ENCODE data around the gene PPP2R2C.

Gene PPP2R2C

DNA sequence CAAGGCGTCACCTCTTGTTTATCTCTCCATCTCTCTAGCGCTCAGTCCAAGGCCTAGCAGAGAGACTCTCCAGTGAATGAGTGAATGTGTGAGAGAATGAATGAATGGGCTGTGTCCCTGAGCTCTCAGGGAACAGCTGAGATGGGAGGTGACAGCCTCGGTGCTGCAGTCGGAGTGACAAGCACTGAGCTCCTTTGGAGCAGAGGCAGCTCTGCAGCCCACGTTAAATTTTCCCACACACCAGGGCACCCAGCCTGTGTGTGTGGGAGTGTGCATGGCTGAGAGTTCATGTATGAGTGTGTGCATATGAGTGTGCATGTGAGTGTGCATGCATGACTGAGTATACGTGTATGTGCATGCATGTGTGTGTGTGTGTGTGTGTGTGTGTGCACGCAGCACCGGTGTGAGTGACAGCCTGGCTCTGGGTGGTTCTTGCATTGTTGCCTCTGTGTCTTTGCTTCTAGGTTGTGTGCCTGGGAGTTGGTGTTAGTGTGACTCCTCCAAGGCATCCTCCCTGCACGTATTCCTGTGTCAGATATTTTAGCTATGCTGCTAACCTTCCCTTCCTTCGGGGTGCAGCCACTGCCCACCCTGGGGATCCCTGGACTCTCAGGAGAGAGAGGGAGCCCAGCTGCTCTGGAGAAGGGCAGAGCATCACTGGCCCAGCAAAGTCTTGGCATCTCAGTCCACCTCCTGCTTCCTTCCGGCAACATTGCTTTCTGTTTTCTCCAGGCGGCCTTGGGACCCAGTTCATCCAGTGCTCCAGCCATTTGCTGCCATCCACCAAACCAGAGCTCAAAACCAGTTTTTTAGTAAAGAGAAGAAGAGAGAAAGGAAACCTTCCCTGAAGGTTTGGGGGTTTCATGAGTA, 98.6 kb downstream of the PPP2R2C start:
- Histone ChIP-seq H3K27ac (ENCODE audit: low read depth, low read length) (no peak overlapping the region), H3K9me3 (ENCODE audit: control insufficient read depth, insufficient read depth, low read length) (no peaks in the 10 kb centered on the region), H3K36me3 (ENCODE audit: control insufficient read depth, insufficient read depth, low read length) (no peaks in the 10 kb centered on the region), H3K27me3 (ENCODE audit: control insufficient read depth, insufficient read depth, low read length) (no peaks in the 10 kb centered on the region), H3K4me3 (ENCODE audit: low read depth, low read length) (no peak overlapping the region), H3K9ac (ENCODE audit: low read depth, low read length) (no peak overlapping the region), H3K4me1 (ENCODE audit: control insufficient read depth, insufficient read depth, low read length) (peaks cover 6% of the 10 kb centered on the region; the same call in 1 of the 2 replicates)

DNA sequence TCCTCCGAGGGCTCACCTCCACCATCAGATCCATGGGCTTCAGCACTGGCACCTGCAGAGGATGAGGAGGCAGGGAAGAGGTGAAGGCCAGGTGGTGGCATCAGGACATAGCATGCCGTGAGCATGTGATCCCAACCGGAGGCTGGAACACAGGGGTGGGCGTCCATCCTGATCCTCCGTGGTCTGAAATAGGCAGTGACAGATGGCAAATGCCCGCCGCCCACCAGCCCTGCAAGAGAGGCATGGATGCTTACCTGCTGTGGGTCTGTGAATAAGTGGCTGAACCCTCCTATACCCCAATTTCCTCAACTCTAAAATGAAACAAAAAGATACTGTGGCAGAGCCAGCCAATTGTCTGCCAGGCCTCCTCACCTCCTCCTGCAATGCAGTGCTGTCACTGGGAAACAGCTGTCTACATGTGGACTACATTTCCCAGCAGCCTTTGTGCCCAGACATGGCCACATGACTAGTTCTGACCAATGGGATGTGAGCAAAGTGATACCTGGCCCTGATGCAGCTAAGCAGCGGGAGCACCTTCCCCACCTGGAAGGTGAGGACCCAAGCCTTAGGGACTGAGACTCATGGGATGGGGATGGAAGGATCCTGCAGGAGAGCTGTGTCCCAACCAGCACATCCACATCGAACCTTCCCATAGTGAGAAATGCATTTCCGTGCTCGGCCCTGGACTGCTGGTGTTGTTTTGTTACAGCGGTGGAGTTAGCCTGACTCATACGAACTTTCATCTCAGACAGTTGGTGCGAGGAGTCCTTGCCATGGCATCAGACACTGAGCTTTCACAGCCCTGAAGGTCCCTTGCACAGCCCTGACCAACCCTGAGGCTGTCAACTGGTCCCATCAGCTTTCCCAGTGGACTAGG, 99.5 kb downstream of the PPP2R2C start:
- Histone ChIP-seq H3K9ac (ENCODE audit: low read depth, low read length) (no peak overlapping the region), H3K36me3 (ENCODE audit: control insufficient read depth, insufficient read depth, low read length) (no peaks in the 10 kb centered on the region), H3K27ac (ENCODE audit: low read depth, low read length) (no peak overlapping the region), H3K9me3 (ENCODE audit: control insufficient read depth, insufficient read depth, low read length) (no peaks in the 10 kb centered on the region), H3K4me1 (ENCODE audit: control insufficient read depth, insufficient read depth, low read length) (peaks cover 6% of the 10 kb centered on the region; the same call in 1 of the 2 replicates), H3K27me3 (ENCODE audit: control insufficient read depth, insufficient read depth, low read length) (no peaks in the 10 kb centered on the region), H3K4me3 (ENCODE audit: low read depth, low read length) (no peak overlapping the region)

DNA sequence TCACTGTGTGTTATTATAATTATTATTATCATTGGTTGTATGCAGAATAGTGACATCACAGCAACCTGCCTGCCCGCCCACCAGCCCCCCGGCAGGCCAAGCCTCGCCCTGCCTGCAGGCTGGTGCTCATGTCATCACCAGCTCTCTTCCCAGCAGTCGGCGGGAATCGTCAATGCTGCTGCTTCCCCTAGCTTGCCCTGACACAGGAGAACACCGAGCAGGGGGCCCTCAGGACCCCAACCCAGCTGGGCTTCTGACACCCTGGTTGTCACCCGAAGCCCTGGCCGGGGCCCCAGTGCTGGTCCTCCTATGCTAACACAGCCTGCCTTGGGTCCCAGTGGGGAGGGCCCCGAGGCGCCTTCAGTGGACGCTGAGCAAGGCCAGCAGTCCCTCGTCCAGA, 100.6 kb downstream of the PPP2R2C start:
- Histone ChIP-seq H3K4me1 (ENCODE audit: control insufficient read depth, insufficient read depth, low read length) (peaks cover 13% of the 10 kb centered on the region; the same call in 1 of the 2 replicates), H3K9me3 (ENCODE audit: control insufficient read depth, insufficient read depth, low read length) (no peaks in the 10 kb centered on the region), H3K4me3 (ENCODE audit: low read depth, low read length) (no peak overlapping the region), H3K9ac (ENCODE audit: low read depth, low read length) (no peak overlapping the region), H3K36me3 (ENCODE audit: control insufficient read depth, insufficient read depth, low read length) (no peaks in the 10 kb centered on the region), H3K27ac (ENCODE audit: low read depth, low read length) (no peak overlapping the region), H3K27me3 (ENCODE audit: control insufficient read depth, insufficient read depth, low read length) (no peaks in the 10 kb centered on the region)

DNA sequence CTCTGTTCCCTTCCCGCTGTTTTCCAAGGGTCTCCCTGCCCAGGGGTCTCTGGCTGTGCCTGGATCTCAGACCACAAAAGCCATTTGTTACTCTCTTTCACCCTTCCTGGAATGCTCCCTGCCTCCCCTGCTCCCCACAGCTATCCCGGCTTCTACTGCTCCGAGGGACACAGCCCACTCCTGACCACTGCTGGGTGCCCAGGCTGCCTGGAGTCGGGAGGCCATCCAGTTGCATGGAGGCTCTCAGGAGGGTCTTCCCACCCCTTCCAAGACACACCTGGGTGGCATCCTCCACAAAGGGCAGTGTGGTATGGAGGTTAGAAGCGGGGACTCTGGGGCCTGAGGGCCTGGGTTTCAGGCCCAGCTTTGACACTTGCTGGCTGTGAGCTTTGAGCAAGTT, 101.1 kb downstream of the PPP2R2C start:
- no peaks in the 10 kb centered on the region for H3K27me3 ChIP-seq (ENCODE audit: control insufficient read depth, insufficient read depth, low read length)
- no peak overlapping the region for H3K9ac ChIP-seq (ENCODE audit: low read depth, low read length)
- H3K4me1 ChIP-seq (ENCODE audit: control insufficient read depth, insufficient read depth, low read length) = peaks cover 13% of the 10 kb centered on the region; the same call in 1 of the 2 replicates
- H3K36me3 ChIP-seq (ENCODE audit: control insufficient read depth, insufficient read depth, low read length) = no peaks in the 10 kb centered on the region
- no peak overlapping the region for H3K4me3 ChIP-seq (ENCODE audit: low read depth, low read length)
- no peaks in the 10 kb centered on the region for H3K9me3 ChIP-seq (ENCODE audit: control insufficient read depth, insufficient read depth, low read length)
- no peak overlapping the region for H3K27ac ChIP-seq (ENCODE audit: low read depth, low read length)

DNA sequence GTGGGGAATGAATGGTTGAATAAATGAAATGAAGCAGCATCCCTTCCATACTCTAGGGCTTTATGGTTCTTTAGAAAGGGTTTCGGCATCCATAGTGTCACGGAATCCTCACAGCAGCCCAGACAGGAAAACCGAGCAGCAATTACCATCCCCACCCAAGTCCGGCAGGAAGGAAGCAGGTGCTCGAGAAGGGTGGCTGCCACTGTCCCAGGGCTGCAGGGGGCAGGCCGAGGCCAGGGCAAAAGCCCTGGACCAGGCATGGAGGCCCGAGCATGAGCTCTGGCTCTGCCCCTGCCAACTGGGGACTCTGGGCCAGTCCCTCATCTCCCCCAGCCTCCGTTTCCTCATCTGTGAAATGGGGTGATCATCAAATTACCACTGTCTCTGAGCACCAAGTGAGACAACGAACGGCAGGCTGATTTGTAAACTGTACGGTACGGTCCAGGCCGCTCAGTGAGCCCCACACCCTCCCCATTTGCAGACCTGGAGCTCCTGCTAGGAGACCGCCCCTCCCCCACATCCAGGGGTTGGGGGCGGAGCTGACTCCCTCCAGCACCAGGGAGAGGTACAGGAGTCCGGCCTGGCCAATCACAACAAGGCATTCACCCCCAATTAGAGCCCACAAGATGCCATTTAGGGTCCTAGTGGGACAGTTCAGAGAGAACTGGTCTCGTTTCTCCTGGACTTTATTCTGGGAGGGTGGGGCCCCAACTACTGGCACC, 102.3 kb downstream of the PPP2R2C start:
- Histone ChIP-seq H3K4me3 (ENCODE audit: low read depth, low read length) (no peak overlapping the region), H3K36me3 (ENCODE audit: control insufficient read depth, insufficient read depth, low read length) (no peaks in the 10 kb centered on the region), H3K9ac (ENCODE audit: low read depth, low read length) (no peak overlapping the region), H3K27me3 (ENCODE audit: control insufficient read depth, insufficient read depth, low read length) (no peaks in the 10 kb centered on the region), H3K27ac (ENCODE audit: low read depth, low read length) (no peak overlapping the region), H3K9me3 (ENCODE audit: control insufficient read depth, insufficient read depth, low read length) (no peaks in the 10 kb centered on the region), H3K4me1 (ENCODE audit: control insufficient read depth, insufficient read depth, low read length) (peaks cover 13% of the 10 kb centered on the region; the same call in 1 of the 2 replicates)

DNA sequence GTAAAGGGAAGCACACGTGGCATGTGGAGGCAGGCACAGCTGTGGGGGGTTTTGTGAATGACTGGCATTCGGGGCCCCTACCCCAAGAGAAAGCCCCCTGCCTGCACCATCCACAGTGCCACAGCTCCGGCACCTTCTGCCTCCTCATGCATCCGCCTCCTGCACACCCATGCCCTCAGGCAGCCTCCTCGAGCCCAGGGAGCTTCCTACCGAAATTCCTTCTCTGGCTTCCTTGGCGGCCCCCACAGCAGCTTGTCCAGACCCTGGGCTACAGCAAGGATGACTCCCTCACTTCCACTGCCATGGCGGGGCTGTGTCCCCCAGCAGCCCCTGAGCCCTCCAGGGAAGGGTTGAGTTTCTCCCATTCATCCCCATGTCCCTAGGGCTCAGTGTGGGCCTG, 102.9 kb downstream of the PPP2R2C start:
- peaks cover 13% of the 10 kb centered on the region; the same call in 1 of the 2 replicates for H3K4me1 ChIP-seq (ENCODE audit: control insufficient read depth, insufficient read depth, low read length)
- H3K9me3 ChIP-seq (ENCODE audit: control insufficient read depth, insufficient read depth, low read length) = no peaks in the 10 kb centered on the region
- H3K27ac ChIP-seq (ENCODE audit: low read depth, low read length) = no peak overlapping the region
- no peak overlapping the region for H3K4me3 ChIP-seq (ENCODE audit: low read depth, low read length)
- H3K9ac ChIP-seq (ENCODE audit: low read depth, low read length) = no peak overlapping the region
- H3K27me3 ChIP-seq (ENCODE audit: control insufficient read depth, insufficient read depth, low read length) = no peaks in the 10 kb centered on the region
- H3K36me3 ChIP-seq (ENCODE audit: control insufficient read depth, insufficient read depth, low read length) = no peaks in the 10 kb centered on the region

DNA sequence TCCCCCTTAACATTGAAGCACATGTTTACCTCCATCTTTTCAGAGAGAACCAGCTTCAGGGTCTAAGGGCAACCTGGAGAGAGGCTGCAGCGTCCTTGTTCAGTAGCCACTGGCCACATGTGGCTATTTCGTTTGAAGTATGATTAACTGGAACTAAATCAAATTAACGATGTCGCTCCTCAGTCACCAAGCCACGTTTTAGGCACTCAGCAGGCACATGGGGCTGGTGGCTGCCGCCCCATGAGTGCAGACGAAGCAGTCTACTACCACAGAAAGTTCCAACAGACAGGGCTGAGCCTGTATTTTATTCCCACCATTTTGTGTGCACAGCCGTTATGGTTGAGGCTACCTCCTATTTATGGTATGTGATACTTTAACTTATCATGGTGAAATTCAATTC, 103.4 kb downstream of the PPP2R2C start:
- Histone ChIP-seq H3K9ac (ENCODE audit: low read depth, low read length) (no peak overlapping the region), H3K27me3 (ENCODE audit: control insufficient read depth, insufficient read depth, low read length) (no peaks in the 10 kb centered on the region), H3K4me3 (ENCODE audit: low read depth, low read length) (no peak overlapping the region), H3K9me3 (ENCODE audit: control insufficient read depth, insufficient read depth, low read length) (no peaks in the 10 kb centered on the region), H3K27ac (ENCODE audit: low read depth, low read length) (no peak overlapping the region), H3K4me1 (ENCODE audit: control insufficient read depth, insufficient read depth, low read length) (peaks cover 13% of the 10 kb centered on the region; the same call in 1 of the 2 replicates), H3K36me3 (ENCODE audit: control insufficient read depth, insufficient read depth, low read length) (no peaks in the 10 kb centered on the region)

DNA sequence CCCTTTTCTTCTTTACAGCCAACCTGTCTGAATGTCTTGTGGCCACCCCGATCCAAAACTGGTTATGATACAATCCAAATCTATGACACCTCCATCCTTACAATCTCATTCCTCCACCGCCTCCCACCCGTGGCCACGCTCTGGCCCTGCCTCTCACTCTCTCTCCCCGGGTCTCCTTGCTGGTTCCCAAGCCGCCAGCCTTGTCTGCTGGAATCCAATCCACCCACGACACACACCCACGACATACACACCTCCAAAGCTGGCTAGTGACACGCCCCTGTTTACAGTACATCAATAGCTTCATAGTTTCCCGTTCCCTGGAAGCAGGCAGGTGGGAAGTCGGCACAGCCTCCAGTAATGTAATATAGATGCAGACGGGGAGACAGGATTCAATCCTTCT, 103.8 kb downstream of the PPP2R2C start:
- Histone ChIP-seq H3K36me3 (ENCODE audit: control insufficient read depth, insufficient read depth, low read length) (no peaks in the 10 kb centered on the region), H3K9me3 (ENCODE audit: control insufficient read depth, insufficient read depth, low read length) (no peaks in the 10 kb centered on the region), H3K27ac (ENCODE audit: low read depth, low read length) (no peak overlapping the region), H3K4me3 (ENCODE audit: low read depth, low read length) (no peak overlapping the region), H3K27me3 (ENCODE audit: control insufficient read depth, insufficient read depth, low read length) (no peaks in the 10 kb centered on the region), H3K9ac (ENCODE audit: low read depth, low read length) (no peak overlapping the region), H3K4me1 (ENCODE audit: control insufficient read depth, insufficient read depth, low read length) (peaks cover 13% of the 10 kb centered on the region; the same call in 1 of the 2 replicates)

DNA sequence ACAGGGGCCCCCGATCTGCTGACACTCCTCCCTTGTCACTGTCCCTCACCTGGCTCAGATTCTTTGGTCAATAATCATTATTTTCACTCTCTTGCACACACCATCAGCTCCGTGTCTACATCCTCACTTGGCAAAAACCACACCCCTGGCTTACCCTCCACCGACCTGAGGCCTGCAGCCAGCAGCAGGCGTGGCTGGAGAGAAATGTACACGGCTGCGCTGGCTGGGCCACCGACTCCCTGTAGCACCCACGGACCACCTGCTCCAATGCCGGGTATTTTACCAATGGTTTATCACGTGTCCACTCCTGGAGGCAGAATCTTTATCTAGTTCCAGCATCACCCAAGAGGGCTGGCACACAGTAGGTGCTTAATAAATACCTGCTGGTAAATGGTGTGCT, 104.3 kb downstream of the PPP2R2C start:
- peaks cover 13% of the 10 kb centered on the region; the same call in 1 of the 2 replicates for H3K4me1 ChIP-seq (ENCODE audit: control insufficient read depth, insufficient read depth, low read length)
- H3K4me3 ChIP-seq (ENCODE audit: low read depth, low read length) = no peak overlapping the region
- H3K9me3 ChIP-seq (ENCODE audit: control insufficient read depth, insufficient read depth, low read length) = no peaks in the 10 kb centered on the region
- H3K36me3 ChIP-seq (ENCODE audit: control insufficient read depth, insufficient read depth, low read length) = no peaks in the 10 kb centered on the region
- H3K27me3 ChIP-seq (ENCODE audit: control insufficient read depth, insufficient read depth, low read length) = no peaks in the 10 kb centered on the region
- H3K9ac ChIP-seq (ENCODE audit: low read depth, low read length) = no peak overlapping the region
- no peak overlapping the region for H3K27ac ChIP-seq (ENCODE audit: low read depth, low read length)

DNA sequence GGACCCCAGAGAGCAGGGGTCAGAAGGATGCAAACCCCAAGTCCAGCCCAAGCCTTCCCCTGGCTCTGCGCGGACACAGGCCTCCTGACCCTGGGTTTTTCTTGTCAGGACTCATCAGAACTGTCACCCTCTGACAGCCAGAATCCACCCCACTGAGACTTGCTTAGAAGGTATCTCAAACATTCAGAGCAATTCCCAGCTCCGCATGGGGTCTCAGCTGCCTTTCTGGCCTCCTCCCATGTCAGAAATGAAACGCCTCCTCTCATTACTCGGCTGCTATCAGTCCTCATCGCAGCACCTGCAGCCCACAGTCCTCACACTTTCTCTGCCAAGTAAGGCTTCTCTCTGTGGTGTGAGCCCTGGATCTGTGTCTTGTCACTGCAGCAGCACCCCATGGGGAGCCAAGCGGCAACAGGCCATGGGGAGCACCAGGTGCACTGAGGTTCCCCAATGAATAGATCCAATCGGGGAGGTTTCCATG, 105.0 kb downstream of the PPP2R2C start:
- no peaks in the 10 kb centered on the region for H3K27me3 ChIP-seq (ENCODE audit: control insufficient read depth, insufficient read depth, low read length)
- H3K27ac ChIP-seq (ENCODE audit: low read depth, low read length) = no peak overlapping the region
- H3K9me3 ChIP-seq (ENCODE audit: control insufficient read depth, insufficient read depth, low read length) = no peaks in the 10 kb centered on the region
- H3K4me3 ChIP-seq (ENCODE audit: low read depth, low read length) = no peak overlapping the region
- H3K4me1 ChIP-seq (ENCODE audit: control insufficient read depth, insufficient read depth, low read length) = peaks cover 13% of the 10 kb centered on the region; the same call in 1 of the 2 replicates
- H3K36me3 ChIP-seq (ENCODE audit: control insufficient read depth, insufficient read depth, low read length) = no peaks in the 10 kb centered on the region
- H3K9ac ChIP-seq (ENCODE audit: low read depth, low read length) = no peak overlapping the region

All from HUES48 (cell line).